Activated effector memory CD4-positive, alpha-beta T cell treated with anti-CD3 and anti-CD28 coated beads, Interleukin-2, amount 50 U/mL, for 16 hours (primary cell): ENCODE measurements around the gene PPP1R1B.

Experiments used
- DNase-seq: peaks from one replicate; pipeline ENCODE4 v3.0.0-alpha.2; 2020

PPP1R1B gene

DNA sequence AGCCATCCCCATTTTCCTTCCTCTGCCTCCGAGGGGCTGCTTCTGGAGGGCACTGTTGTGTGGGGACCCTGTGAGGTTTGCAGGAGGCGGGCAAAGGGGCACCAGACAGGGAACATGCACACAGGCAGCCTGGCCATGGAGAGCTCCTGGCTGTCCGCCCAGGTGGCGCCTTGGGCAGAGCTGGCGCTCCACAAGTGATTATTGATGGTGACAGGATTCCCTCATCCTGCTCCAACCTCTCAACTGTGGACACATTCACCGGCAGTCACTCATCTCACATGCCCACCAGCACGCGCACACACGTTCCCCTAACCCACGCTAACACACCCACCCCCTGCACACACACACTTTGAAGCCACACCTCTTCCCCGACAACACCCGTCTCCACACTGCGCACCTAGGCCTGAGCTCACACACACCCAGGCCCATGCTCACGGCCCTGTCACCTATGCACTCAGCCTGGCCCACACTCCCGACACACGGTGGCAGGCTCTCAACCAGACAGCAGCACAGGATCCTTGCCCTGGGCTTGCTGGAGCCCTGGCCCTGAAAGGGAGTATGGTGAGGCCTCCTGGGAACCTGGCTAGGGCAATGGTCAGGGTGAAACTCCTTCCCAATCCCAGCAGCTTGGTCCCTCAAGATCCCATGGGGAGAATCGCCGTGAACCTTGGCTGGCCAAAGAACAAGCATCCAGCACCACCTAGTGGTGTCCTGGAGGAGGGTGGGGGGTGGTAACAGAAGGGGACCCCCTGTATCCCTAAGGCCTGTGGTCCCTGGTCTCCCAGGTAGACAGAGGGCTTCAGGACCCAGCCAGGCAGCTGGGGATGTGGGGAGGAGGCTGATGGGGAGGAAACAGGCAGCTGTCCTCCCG lies 45.1 kb downstream of the PPP1R1B start:
- no peak for DNase-seq

DNA sequence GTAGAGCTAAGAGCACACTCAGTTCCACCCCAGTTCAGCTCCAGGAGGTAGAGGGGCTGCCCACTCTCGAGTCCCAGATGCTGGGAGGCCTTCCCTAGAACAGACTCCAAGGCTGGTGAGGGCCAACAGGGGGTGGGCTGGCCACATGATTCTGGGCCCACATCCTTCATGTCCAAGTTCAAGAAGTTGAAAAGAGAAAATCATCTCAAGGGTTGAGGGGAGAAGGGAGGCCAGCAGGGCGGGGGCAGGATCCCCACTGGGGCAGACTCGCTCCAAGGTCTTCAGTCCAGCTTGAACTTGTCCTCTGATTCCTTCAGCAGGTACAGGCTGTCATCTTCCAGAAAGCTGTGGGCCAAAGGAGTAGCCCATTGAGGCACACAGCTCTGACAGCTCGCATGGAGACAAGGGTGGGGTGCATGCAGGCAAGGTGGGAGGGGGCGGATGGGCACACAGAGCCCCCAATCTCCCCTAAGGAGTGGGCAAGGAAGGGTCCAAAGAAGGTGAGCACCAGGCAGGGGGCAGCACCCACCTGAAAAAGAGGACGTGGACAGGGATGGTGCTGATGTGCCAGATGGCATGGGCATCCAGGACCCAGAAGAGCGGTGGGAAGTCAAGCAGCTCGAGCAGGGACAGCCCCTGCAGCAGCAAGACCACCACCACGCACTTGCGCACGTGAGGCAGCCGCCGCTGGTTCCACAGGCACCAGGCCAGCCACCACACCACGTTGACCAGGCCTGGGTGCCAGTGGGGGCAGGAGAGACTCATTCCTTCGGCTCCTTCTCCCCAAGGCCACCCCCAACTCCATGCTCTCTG lies 46.0 kb downstream of the PPP1R1B start:
- no peak for DNase-seq

DNA sequence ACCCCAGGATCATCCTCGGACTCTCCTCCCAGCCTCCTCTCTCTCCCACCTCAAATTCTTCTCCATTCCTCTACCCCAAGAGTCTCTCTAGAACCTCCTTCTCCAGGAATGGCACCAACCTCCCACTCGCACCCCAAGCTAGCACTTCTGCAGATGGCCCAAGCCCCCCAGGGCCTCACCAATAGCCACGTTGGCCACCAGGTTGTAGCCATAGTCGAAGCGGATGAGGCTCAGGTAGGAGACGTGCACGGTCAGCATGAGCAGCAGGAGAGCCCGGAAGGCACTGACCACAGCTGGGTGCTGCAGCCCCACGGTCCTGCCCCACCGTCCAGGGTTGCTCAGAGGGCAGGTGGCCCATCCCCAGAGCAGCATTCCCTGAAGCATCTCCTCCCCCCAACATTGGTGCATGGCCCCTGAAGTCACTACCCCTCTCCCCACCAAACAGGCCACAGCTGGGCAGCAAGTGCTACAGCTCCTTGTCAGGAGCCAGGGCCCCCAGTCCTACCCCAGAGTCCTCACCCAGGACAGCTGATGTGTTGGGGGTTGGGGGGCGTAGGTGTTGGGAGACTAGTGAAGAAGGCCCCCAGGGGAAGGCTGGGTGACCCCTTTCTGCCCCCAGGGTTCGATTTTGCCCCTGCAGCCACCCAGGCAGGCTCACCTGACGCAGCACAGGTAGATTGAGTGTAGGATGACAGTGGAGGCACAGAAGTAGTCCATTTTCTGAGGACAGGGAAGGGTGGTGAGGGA lies 46.8 kb downstream of the PPP1R1B start:
- DNase-seq, result no peak

DNA sequence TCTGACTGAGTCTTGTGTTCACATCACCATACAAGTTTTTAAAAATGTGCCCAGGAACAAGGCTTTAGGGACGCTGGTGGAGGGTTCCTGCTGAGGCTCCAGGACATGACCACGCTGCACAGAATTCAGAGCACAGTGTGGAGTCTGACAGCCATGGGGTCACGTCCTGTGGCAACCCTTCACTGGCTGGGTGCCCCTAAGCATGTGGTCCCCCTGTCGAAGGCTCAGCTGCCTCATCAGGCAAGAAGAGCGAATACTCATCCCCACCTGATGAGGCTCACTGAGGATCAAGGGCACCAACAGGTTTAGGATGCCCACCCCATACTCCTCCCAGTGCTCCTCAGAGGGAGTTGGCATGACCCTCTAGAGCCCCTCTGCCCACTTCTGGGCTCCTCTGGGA lies 47.4 kb downstream of the PPP1R1B start:
- DNase-seq, result no peak

DNA sequence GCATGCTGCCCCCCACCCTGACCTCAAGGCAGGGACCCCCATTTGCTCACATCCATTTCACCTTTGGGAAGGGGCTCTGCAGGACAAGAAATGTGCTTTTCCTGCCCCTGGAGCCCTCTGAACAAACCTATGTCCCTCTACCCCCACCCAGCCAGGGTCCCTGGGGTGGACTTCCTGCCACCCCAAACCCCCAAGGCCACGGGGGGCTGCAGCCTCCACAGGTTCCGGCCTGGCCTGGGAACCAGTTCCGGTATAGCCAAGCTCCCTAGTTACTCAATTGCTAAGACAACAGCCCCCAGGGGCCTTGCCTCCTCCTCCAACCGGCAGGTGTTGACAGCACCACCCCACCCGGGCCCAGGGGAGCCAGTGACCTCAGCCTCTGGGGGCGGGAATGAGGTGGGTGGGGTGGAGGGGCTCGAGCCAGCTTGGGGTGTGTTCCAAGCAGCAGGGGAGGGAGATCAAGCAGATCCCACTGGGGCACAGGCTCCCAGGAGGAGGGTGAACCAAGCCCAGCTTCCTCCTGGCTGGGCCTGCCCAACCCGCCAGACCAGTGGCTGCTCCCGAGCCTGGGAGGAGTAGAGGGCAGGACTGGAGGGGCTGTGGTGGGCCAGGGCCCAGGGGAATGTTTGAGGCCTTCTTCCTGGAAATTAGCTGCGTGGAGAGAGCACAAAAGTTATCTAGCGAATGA lies 48.1 kb downstream of the PPP1R1B start:
- no peak for DNase-seq

DNA sequence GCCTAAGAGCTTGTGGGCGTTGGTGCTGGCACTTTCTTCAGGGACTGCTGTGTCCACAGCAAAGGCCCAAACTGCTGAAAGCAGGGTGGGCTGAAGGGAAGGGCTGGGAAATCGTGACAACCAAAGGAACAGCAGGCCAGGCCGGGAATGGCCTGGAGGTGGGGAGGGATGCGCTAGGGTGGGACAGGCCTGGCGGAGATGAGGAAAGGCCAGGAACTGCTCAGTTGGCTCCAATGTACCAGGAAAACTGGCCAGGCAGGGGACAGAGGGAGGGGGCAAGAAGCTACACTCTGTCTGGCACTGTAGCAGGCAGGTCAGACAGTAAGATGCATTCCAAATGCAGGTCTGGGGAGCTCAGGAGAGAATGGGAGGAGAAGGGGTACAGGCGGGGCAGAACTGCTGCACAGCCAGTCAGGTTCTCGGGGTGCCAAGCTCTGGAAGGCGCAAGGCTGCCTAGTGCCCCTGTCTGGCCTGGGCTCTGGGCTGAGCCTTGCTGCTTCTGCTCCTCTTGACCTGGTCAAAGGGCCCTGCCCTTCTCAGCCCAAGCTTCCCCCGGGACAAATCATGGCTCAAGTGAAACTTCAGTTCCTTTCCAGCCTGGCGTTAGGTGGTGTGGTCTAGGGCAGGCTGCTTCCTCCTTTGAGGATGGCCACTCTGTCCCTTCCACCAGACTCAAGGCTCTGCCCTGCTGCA lies 48.8 kb downstream of the PPP1R1B start:
- no peak for DNase-seq

DNA sequence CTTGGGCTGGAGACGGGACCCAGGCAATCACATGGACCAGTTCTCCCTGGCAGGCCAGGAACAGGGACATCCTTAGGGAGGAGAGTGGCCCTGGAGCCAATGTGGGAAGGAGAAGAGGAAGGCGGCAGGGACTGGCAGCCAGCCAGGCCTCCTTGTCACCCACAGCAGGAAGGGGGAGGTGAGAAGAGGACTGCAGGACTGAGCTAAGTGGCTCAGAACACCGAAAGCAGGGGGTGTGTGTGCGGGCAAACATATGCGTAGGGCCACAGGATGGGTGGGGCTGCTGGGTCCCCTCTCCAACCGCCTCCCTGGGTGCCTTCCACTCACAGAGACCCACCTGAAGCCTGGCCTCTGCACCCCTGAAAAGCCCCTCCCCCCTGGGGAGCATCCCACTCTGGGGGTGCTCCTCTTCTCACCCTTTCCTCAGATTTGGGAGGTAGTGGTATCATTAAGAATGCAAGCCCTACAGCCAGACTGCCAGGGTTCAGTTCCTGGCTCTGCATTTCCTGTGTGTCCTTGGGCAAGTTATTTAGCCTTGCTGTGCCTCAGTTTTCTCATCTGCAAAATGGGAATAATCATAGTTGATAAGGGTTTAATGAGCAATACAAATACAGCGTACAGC lies 49.6 kb downstream of the PPP1R1B start:
- DNase-seq, result peak; percentile 75

DNA sequence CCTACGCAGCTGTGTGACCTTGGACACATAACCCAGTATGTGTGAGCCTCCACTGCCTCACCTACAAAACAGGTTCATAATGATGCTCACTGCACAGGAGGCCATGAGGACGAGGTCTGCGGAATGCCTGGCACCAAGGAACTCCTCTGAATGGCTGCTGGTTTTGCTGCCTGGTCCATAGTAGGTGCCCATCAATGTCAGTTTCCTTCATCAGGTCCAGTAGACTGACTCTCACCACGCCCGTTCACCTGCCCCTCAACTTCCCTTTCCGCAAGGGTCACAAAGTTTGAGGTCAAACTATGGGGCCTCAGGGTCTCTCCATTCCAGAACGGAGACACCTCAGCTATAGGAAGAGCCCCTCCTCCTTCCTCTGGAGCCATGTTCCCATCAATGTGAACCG lies 50.3 kb downstream of the PPP1R1B start:
- no peak for DNase-seq

DNA sequence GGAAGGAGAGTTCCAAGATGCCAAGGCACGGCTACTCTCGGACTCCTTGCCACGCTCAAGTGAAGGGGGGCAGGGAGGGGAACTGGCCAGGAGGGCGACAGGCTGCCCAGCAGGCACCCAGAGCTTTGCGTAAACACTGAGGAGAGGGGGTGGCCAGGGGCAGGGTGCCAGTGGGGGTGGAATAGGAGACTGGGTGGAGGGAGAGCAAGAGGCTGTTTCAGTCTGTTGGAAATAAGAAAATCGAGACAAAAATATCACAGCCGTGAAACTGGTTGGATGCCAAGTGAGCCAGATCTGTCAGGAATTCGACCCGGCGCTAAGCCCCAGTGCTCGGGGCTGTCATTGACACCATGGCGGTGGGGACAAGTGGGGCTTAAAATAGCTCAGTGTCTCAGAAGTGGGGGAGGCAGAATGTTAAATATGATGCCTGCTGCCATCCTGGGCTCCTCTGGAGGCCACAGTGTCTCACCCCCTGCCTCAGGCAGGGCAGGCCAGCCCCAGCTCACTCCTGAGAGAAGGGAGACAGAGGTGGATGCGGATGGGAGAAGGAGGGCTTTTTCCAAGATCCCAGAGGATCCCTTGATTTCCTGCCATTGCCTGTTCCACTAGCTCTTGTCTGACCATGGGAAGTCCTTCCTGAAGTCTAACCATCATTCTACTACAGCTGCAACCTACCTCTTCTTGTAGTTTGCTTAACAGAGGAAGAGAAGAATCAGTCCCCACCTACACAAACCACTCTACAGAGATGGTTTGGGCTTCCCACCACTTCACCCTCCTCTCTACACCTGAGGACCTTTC lies 51.0 kb downstream of the PPP1R1B start:
- no peak for DNase-seq

DNA sequence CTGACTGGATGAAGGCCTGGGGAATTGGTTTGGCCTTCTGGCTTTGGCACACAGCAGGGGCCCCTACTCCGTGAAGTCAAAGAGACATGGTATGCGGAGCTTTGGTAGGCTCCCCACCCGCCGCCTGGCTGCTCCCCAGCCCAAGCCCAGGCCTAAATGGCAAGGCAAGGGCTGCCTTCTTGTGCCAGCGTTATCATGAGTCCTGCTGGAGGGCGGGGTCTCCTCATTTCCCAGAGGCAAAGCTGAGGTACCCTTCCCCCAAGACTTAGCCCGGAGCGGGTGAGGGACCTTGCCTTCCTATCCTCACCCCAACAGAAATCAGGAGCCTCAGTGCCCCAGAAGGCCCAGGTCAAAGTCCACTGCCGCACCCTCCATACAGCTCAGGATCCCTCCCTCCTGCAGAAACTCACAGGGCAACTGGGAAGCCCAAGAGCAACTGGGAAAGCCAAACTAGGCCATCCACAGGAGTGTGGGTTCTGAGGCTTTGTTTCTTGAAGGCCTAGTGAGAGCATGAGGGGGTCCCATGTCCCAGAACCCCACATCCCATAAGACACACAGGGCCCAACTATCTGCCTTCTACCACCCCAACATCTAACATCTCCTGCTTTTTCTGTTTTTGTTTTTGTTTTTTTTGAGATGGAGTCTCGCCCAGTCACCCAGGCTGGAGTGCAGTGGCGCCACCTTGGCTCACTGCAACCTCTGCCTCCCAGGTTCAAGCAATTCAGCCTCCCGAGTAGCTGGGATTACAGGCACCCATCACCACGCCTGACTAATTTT lies 51.8 kb downstream of the PPP1R1B start:
- no peak for DNase-seq

DNA sequence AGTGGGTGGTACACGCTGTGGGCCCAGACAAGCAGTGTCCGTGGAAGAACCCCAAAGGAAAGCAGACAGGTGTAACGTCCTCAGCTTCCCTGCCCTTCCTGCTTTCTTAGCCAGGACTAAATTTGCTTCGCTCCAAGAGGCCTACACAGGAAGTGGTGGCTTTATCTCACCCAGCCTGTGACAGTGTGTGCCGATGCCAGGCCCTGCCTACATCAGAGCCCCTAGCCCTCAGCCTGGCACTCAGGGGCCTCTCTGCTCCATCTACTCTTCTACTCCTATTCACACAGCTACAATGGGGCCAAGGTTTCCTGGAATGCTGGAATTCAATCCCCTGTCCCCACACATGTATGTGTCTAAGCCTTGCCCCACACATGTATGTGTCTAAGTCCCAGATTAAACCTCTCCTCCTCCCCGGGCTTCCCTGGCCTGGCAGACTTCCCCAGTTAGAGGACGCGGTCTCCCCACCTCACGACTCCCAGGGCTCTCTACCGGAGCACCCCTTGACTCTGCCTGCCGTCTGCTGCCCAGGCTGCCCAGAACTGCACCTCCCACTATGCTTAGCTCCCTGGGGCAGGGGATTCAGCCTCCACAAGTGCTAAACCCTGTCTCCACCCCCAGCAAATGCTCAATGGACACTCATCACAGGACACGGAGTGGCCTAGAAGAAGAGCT lies 52.9 kb downstream of the PPP1R1B start:
- peak; percentile 72 for DNase-seq

DNA sequence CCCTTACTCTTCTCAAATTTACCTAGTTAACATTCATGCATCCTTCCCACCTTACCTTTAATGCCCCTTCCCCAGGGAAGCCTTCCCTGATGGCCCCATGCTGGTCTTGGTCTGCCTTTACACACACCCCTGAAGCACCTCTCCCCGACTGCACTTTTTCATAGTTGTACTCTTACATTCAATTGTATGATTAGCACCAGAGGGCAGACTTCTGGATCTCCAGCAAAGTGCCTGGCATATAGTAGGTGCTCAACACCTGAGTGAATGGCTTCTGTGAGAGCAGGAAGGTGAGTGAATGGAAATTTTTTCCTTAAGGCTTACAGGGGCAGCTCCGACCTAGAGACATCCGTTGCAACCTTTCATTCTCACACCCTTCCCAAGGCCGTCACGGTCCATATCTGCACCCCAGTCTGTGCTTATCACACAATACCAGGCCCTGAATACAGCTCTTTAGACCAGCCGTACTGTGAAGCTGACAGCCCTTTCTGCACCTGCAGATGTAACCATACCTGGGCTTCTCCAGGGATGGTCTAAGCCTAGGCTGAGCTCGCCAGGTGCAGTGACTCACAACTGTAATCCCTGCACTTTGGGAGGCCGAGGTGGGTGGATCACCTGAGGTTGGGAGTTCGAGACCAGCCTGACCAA lies 56.7 kb downstream of the PPP1R1B start:
- DNase-seq, result no peak

DNA sequence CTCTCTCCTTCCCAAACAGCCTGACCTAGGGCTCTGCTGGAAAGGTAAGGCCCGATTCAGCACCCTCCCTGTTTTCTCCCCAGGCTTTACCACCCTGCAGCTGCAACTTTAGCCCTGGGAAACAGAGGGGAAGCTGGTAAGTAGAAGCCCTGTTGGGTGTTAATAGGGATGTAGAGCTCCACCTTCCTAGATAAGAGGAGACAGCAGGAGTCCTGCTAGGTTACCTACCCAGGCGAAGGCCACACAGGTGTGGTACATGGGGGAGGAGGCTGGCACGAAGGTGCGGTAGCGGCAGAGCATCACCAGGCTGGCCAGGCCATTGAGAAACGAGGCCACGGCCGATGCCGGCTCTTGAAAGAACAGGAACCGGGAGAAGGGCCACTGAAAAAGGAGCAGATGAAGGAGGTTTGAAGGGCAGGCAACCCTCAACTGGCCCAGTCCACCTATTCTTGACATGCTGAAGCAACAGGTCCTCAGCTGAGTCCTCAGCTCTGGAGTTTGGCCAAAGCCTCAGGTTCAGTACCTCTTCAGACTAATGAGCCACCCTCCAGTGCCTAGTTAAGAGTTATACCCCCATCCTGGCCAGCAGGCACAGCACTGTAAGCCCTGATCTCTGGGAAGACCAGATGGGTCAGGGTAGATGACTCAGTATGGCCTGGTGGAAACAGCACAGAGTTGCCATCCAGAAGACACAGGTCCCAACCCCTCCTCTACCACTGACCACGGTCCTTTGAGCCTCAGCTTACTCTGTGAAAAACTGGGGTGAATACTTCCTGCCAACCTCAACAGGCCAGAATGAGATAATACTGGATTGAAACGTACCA lies 57.8 kb downstream of the PPP1R1B start:
- DNase-seq, result no peak
